Measurements from ENCODE around the gene GABRG3.

GABRG3 gene

DNA sequence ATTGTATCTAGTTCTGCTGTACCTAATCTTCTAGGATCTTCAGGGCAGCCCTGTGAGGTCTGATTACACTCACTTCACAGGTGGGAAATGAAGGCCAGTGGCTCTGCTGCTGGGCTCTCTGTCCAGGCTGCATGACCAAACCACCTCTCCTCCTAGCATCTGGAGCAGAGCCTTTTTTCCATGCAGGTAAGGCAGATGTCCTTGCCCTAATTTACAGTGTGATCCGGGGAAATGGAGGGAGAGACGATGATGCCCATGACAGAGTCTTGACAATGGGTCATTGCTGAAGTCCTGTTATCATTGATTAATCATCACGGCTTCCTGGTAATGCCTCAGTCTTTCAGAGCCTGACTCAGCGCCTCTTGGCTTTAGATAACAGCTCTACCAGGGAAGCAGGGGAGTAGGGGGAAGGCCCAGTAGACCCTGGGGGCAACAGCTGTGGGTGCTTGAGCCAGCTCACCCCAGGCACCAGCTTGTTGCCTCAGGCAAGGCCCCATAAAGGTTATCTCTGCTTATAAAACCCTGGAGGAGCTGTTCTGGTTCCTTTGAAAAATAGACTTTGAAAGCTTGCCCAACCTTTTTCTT lies 153.4 kb downstream of the GABRG3 start:
- Histone ChIP-seq H3K27me3 (no peaks in the 10 kb centered on the region), H3K4me3 (ENCODE audit: low read depth in 1 of 2, low read length in 1 of 2) (no peak overlapping the region), H3K27ac (no peak overlapping the region), H3K4me1 (ENCODE audit: control insufficient read depth in 1 of 2, insufficient read depth in 1 of 2, low read depth in 1 of 2, low read length in 1 of 2) (no peaks in the 10 kb centered on the region), H3K36me3 (no peaks in the 10 kb centered on the region), H3K9me3 (no peaks in the 10 kb centered on the region)
- TF ChIP-seq, protein P1, sequence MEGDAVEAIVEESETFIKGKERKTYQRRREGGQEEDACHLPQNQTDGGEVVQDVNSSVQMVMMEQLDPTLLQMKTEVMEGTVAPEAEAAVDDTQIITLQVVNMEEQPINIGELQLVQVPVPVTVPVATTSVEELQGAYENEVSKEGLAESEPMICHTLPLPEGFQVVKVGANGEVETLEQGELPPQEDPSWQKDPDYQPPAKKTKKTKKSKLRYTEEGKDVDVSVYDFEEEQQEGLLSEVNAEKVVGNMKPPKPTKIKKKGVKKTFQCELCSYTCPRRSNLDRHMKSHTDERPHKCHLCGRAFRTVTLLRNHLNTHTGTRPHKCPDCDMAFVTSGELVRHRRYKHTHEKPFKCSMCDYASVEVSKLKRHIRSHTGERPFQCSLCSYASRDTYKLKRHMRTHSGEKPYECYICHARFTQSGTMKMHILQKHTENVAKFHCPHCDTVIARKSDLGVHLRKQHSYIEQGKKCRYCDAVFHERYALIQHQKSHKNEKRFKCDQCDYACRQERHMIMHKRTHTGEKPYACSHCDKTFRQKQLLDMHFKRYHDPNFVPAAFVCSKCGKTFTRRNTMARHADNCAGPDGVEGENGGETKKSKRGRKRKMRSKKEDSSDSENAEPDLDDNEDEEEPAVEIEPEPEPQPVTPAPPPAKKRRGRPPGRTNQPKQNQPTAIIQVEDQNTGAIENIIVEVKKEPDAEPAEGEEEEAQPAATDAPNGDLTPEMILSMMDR (IDR thresholded peaks at IDR 0.05) = no peak

DNA sequence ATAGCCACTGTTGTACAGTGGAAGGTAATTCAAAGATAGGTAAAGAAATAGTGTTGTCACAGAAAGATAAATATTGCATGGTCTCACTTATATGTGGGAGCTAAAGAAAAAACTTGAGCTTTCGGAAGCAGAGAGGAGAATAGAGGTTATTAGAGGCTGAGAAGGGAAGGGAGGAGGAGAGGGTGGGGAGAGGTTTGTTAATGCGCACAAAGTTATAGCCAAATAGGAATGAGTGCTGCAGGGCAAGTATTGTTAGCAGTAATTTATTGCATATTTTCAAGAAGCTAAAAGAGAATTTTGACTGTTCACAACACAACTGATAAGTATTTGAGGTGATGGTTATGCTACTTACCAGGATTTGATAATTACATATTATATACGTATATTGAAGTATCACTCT lies 154.2 kb downstream of the GABRG3 start:
- no peaks in the 10 kb centered on the region for H3K36me3 ChIP-seq
- H3K4me1 ChIP-seq (ENCODE audit: control insufficient read depth in 1 of 2, insufficient read depth in 1 of 2, low read depth in 1 of 2, low read length in 1 of 2) = no peaks in the 10 kb centered on the region
- TF ChIP-seq, protein P1 (IDR thresholded peaks at IDR 0.05) = no peak
- no peak overlapping the region for H3K27ac ChIP-seq
- no peaks in the 10 kb centered on the region for H3K9me3 ChIP-seq
- no peaks in the 10 kb centered on the region for H3K27me3 ChIP-seq
- no peak overlapping the region for H3K4me3 ChIP-seq (ENCODE audit: low read depth in 1 of 2, low read length in 1 of 2)

DNA sequence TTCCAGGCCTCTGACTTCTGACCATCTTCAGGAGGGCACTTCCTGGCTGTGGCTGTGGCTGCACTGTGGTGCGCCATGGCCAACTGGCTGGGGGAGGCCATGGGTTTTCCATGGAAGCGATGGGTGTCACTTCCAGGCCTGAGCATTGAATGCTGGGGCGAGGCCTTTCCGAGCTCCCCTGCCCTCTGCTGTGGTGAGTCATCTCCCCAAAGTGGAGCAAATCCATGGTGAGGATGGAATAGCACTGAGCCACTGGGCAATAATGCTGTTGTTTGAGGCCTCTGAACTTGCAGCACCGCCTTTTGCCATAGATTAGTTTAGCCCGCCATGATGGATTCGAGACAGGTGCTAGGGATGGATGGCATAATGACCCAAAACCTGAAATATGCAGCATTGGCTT lies 155.5 kb downstream of the GABRG3 start:
- Histone ChIP-seq H3K36me3 (no peaks in the 10 kb centered on the region), H3K4me1 (ENCODE audit: control insufficient read depth in 1 of 2, insufficient read depth in 1 of 2, low read depth in 1 of 2, low read length in 1 of 2) (no peaks in the 10 kb centered on the region), H3K27me3 (no peaks in the 10 kb centered on the region), H3K9me3 (no peaks in the 10 kb centered on the region), H3K4me3 (ENCODE audit: low read depth in 1 of 2, low read length in 1 of 2) (no peak overlapping the region), H3K27ac (no peak overlapping the region)
- TF ChIP-seq, protein P1 (IDR thresholded peaks at IDR 0.05) = no peak

DNA sequence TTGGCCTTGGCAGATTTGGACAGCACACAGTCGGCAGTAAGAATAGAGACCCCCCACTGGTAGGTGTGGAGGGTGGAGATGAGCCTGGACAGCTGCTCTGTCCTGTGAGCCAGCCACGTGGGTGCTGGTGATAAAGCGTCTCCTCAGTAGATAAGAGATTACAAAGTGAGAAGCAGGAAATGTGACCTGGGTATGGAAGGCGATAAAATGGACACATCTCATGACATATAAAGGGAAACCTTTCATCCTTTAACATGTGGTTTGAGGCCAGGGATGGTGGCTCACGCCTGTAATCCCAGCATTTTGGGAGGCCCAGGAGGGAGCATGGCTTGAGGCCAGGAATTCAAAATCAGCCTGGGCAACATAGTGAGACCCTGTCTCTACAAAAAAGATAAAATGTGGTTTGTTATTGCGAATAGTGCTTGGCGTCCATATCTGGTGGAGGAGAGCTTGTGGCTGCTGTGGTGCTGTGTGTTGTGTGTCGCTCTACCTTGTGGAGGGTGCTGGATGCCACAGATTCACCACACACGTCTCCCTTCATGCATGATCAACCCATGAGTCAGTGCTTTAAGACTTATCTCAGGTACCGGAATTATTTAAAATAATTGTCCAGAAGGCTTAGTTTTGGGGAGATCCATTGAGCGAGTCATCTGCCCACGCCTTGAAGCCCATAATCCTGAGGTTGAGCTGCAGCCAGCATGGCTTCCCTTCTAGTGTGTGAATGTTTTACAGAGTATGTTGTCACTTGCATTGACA lies 157.0 kb downstream of the GABRG3 start:
- TF ChIP-seq, protein P1 (IDR thresholded peaks at IDR 0.05) = no peak
- Histone ChIP-seq H3K9me3 (no peaks in the 10 kb centered on the region), H3K4me1 (ENCODE audit: control insufficient read depth in 1 of 2, insufficient read depth in 1 of 2, low read depth in 1 of 2, low read length in 1 of 2) (no peaks in the 10 kb centered on the region), H3K36me3 (no peaks in the 10 kb centered on the region), H3K27me3 (no peaks in the 10 kb centered on the region), H3K4me3 (ENCODE audit: low read depth in 1 of 2, low read length in 1 of 2) (no peak overlapping the region), H3K27ac (no peak overlapping the region)

DNA sequence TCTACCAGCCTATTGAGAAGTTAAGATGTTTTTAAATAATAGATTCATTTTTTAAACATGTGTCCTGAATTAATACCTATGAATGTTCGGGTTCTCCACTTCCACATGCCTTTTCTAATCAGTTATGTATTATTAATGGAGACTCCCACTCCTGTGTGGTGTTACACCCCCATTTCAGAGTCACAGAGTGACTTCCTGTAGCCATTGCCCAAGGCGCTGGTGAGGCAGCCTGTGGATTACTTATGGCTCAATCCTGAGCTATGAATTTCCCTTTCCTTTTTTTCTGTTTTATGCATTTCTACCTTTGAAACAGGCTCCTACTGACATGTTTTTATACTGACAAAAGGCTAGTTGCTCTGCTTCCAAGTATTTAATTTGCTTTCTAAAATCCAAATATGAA lies 162.3 kb downstream of the GABRG3 start:
- TF ChIP-seq, protein P1 (IDR thresholded peaks at IDR 0.05) = no peak
- H3K4me3 ChIP-seq (ENCODE audit: low read depth in 1 of 2, low read length in 1 of 2) = no peak overlapping the region
- no peak overlapping the region for H3K27ac ChIP-seq
- no peaks in the 10 kb centered on the region for H3K4me1 ChIP-seq (ENCODE audit: control insufficient read depth in 1 of 2, insufficient read depth in 1 of 2, low read depth in 1 of 2, low read length in 1 of 2)
- no peaks in the 10 kb centered on the region for H3K9me3 ChIP-seq
- no peaks in the 10 kb centered on the region for H3K27me3 ChIP-seq
- H3K36me3 ChIP-seq = no peaks in the 10 kb centered on the region
